Liver (tissue), 9 donors: ENCODE results near the gene ITGB1BP1. TPM values are rescaled to one million over a fixed set of nuclear protein-coding genes. Genes with fewer than 3 reads are reported as not detected.

ENCODE experiments used
- DNase-seq: peaks from one replicate; pipeline ENCODE4 v3.0.0-alpha.2; 2017; ENCODE audit warnings: low spot score
- H3K27ac ChIP-seq, 2 donors: one replicate each; pipeline ENCODE4 v1.7.0; 2013; ENCODE audit warnings: inconsistent platforms in 2 of 2, low read length in 2 of 2, control low read depth in 1 of 2, low read depth in 1 of 2, mild to moderate bottlenecking in 1 of 2
- H3K27me3 ChIP-seq, 4 donors: one replicate each; pipeline versions ENCODE4 v1.6.1 to v1.7.0; 2013; ENCODE audit warnings: low read length in 3 of 4, inconsistent platforms in 1 of 4, mild to moderate bottlenecking in 1 of 4, moderate library complexity in 1 of 4; ENCODE audit not compliant: control insufficient read depth in 4 of 4, insufficient read depth in 4 of 4
- H3K36me3 ChIP-seq, 4 donors: one replicate each; pipeline versions ENCODE4 v1.6.1 to v1.7.0; 2013; ENCODE audit warnings: low read length in 3 of 4, mild to moderate bottlenecking in 3 of 4, low read depth in 1 of 4, moderate library complexity in 1 of 4; ENCODE audit not compliant: control insufficient read depth in 4 of 4, insufficient read depth in 3 of 4
- H3K4me1 ChIP-seq, 4 donors: one replicate each; pipeline versions ENCODE4 v1.6.1 to v1.7.0; 2013; ENCODE audit warnings: low read length in 3 of 4, mild to moderate bottlenecking in 3 of 4, moderate library complexity in 1 of 4; ENCODE audit not compliant: control insufficient read depth in 4 of 4, insufficient read depth in 4 of 4
- H3K4me3 ChIP-seq, 3 donors: one replicate each; pipeline versions ENCODE4 v1.6.1 to v1.7.0; 2013; ENCODE audit warnings: low read length in 3 of 3, control low read depth in 1 of 3, low read depth in 1 of 3, mild to moderate bottlenecking in 1 of 3
- H3K9ac ChIP-seq, 2 donors: one replicate each; pipeline ENCODE4 v1.7.0; 2013; ENCODE audit warnings: low read length in 2 of 2, mild to moderate bottlenecking in 2 of 2, moderate library complexity in 2 of 2, control low read depth in 1 of 2, low read depth in 1 of 2
- H3K9me3 ChIP-seq, 4 donors: one replicate each; pipeline versions ENCODE4 v1.6.1 to v1.7.0; 2013; ENCODE audit warnings: low read length in 3 of 4; ENCODE audit not compliant: control insufficient read depth in 4 of 4
- EGR1 ChIP-seq, 2 donors: IDR thresholded peaks; 2 replicates each; pipeline ENCODE4 v1.6.1; 2016 to 2018; ENCODE audit warnings: antibody characterized with exemption in 2 of 2, low read depth in 2 of 2
- FOXA1 ChIP-seq: IDR thresholded peaks from 2 replicates; pipeline ENCODE4 v1.6.1; 2016; ENCODE audit warnings: antibody characterized with exemption
- FOXA2 ChIP-seq: IDR thresholded peaks from 2 replicates; pipeline ENCODE4 v1.6.1; 2016; ENCODE audit warnings: antibody characterized with exemption
- GABPA ChIP-seq, 2 donors: IDR thresholded peaks in 1 of 2; conservative IDR thresholded peaks in 1 of 2; 2 replicates each; pipeline ENCODE4 v1.6.1; 2016; ENCODE audit warnings: antibody characterized with exemption in 2 of 2, mild to moderate bottlenecking in 1 of 2, moderate library complexity in 1 of 2
- HNF4A ChIP-seq, 2 donors: conservative IDR thresholded peaks; 2 replicates each; pipeline ENCODE4 v1.6.1; 2016; ENCODE audit warnings: antibody characterized with exemption in 2 of 2, mild to moderate bottlenecking in 2 of 2
- HNF4G ChIP-seq: IDR thresholded peaks from 2 replicates; pipeline ENCODE4 v1.6.1; 2016; ENCODE audit warnings: antibody characterized with exemption
- JUND ChIP-seq, 2 donors: IDR thresholded peaks; 2 replicates each; pipeline ENCODE4 v1.6.1; 2016; ENCODE audit warnings: antibody characterized with exemption in 2 of 2
- NR2F2 ChIP-seq: IDR thresholded peaks from 2 replicates; pipeline ENCODE4 v1.6.1; 2016; ENCODE audit warnings: antibody characterized with exemption
- RAD21 ChIP-seq, 2 donors: IDR thresholded peaks; 2 replicates each; pipeline ENCODE4 v1.6.1; 2016; ENCODE audit warnings: antibody characterized with exemption in 2 of 2, mild to moderate bottlenecking in 2 of 2
- RXRA ChIP-seq, 2 donors: IDR thresholded peaks; 2 replicates each; pipeline ENCODE4 v1.6.1; 2017 to 2018; ENCODE audit warnings: antibody characterized with exemption in 2 of 2, mild to moderate bottlenecking in 1 of 2
- SP1 ChIP-seq: IDR thresholded peaks from 2 replicates; pipeline ENCODE4 v1.6.1; 2018; ENCODE audit warnings: antibody characterized with exemption, mild to moderate bottlenecking
- TAF1 ChIP-seq: conservative IDR thresholded peaks from 2 replicates; pipeline ENCODE4 v1.6.1; 2016; ENCODE audit warnings: antibody characterized with exemption, mild to moderate bottlenecking
- YY1 ChIP-seq: IDR thresholded peaks from 2 replicates; pipeline ENCODE4 v1.6.1; 2016; ENCODE audit warnings: antibody characterized with exemption, mild to moderate bottlenecking
- WGBS: extraction: QIAGEN DNeasy Blood & Tissue Kit; methylation state at CpG from one replicate; pipeline ENCODE4 v1.1.7; 2013; 5-methylcytosine and 5-hydroxymethylcytosine counted together
- polyA plus RNA-seq, 2 donors: library from polyadenylated mRNA; stranded (reverse) in 1 of 2; unstranded in 1 of 2; fragments of 200-250 nt in 1 of 2; fragments of >200 nt in 1 of 2; fragmentation: Nextera tagmentation in 1 of 2; extraction: Ambion mirVana in 1 of 2; gene quantifications; one replicate each; pipeline versions ENCODE4 v1.2.1 to v1.2.3, GENCODE V29; 2013 to 2015
- total RNA-seq, 2 donors: library from RNA; depleted of rRNA; stranded (reverse); fragments of >200 nt; gene quantifications; one replicate each; pipeline ENCODE4 v1.2.3, GENCODE V29; 2014
- TF ChIP-seq, protein P1 (sequence below): IDR thresholded peaks from 2 replicates; pipeline ENCODE4 v1.6.1; 2016; ENCODE audit warnings: antibody characterized with exemption
- TF ChIP-seq, protein P2 (sequence below): IDR thresholded peaks from 2 replicates; pipeline ENCODE4 v1.6.1; 2016; ENCODE audit warnings: antibody characterized with exemption, mild to moderate bottlenecking
- TF ChIP-seq, protein P3 (sequence below): IDR thresholded peaks from 2 replicates; pipeline ENCODE4 v1.6.1; 2016; ENCODE audit warnings: antibody characterized with exemption
- TF ChIP-seq, protein P4 (sequence below): fragments of 150-350 bp; IDR thresholded peaks from 2 replicates; pipeline ENCODE4 v1.5.1; 2017; ENCODE audit warnings: improper control_type of control experiment, low read depth, low read length; ENCODE audit not compliant: missing input control
- TF ChIP-seq, protein P5 (sequence below): IDR thresholded peaks from 2 replicates; pipeline ENCODE4 v1.6.1; 2016; ENCODE audit warnings: antibody characterized with exemption
- donor health status: healthy.
- donor health status: healthy.
- donor health status: healthy.
- donor health status: healthy.
- donor health status: healthy.

ITGB1BP1 gene
- total and polyA plus RNA-seq, 4 donors, result 6.6 to 30.9 (median 13.7) TPM

DNA sequence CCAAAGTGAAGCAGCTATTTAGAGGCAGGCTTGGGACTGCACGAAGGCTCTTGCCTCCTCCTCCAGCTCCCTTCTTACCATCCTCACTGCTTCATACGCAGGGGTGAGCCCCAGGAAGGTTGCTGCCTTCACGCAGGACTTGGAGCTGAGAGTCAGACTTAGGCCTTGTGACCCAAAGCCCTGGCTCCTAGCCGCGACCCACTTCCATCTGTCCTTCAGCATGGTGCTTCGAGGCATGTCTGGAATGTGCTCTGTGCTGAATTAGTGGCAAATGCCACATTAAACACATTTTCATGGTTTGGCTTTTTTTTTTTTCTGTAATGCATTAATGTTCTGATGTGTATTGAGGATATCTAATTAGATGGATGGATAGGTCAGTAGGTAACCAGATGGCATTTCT, 37.5 kb downstream of the ITGB1BP1 start:
- no peaks in the 10 kb centered on the region for H3K27me3 ChIP-seq
- no peaks in the 10 kb centered on the region for H3K4me1 ChIP-seq
- no peak overlapping the region for H3K27ac ChIP-seq
- TF ChIP-seq JUND (IDR thresholded peaks at IDR 0.05), result no peak
- no peak for TF ChIP-seq HNF4G
- no peak for TF ChIP-seq FOXA1
- TF ChIP-seq, protein P1, sequence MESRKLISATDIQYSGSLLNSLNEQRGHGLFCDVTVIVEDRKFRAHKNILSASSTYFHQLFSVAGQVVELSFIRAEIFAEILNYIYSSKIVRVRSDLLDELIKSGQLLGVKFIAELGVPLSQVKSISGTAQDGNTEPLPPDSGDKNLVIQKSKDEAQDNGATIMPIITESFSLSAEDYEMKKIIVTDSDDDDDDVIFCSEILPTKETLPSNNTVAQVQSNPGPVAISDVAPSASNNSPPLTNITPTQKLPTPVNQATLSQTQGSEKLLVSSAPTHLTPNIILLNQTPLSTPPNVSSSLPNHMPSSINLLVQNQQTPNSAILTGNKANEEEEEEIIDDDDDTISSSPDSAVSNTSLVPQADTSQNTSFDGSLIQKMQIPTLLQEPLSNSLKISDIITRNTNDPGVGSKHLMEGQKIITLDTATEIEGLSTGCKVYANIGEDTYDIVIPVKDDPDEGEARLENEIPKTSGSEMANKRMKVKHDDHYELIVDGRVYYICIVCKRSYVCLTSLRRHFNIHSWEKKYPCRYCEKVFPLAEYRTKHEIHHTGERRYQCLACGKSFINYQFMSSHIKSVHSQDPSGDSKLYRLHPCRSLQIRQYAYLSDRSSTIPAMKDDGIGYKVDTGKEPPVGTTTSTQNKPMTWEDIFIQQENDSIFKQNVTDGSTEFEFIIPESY, result no peak
- TF ChIP-seq FOXA2, result no peak
- TF ChIP-seq, protein P2, sequence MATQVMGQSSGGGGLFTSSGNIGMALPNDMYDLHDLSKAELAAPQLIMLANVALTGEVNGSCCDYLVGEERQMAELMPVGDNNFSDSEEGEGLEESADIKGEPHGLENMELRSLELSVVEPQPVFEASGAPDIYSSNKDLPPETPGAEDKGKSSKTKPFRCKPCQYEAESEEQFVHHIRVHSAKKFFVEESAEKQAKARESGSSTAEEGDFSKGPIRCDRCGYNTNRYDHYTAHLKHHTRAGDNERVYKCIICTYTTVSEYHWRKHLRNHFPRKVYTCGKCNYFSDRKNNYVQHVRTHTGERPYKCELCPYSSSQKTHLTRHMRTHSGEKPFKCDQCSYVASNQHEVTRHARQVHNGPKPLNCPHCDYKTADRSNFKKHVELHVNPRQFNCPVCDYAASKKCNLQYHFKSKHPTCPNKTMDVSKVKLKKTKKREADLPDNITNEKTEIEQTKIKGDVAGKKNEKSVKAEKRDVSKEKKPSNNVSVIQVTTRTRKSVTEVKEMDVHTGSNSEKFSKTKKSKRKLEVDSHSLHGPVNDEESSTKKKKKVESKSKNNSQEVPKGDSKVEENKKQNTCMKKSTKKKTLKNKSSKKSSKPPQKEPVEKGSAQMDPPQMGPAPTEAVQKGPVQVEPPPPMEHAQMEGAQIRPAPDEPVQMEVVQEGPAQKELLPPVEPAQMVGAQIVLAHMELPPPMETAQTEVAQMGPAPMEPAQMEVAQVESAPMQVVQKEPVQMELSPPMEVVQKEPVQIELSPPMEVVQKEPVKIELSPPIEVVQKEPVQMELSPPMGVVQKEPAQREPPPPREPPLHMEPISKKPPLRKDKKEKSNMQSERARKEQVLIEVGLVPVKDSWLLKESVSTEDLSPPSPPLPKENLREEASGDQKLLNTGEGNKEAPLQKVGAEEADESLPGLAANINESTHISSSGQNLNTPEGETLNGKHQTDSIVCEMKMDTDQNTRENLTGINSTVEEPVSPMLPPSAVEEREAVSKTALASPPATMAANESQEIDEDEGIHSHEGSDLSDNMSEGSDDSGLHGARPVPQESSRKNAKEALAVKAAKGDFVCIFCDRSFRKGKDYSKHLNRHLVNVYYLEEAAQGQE, result no peak
- no peak for TF ChIP-seq YY1
- TF ChIP-seq NR2F2, result no peak
- TF ChIP-seq GABPA (IDR thresholded peaks at IDR 0.05 in 1 of 2, conservative IDR thresholded peaks at IDR 0.05 in 1 of 2), result no peak
- TF ChIP-seq HNF4A (conservative IDR thresholded peaks at IDR 0.05), result no peak
- no peaks in the 10 kb centered on the region for H3K9me3 ChIP-seq
- H3K9ac ChIP-seq, result no peak overlapping the region
- DNase-seq, result no peak
- H3K36me3 ChIP-seq, result peaks cover 0 to 4% (median 0%) of the 10 kb centered on the region in 4 donors
- 92% methylated on average over 6 of the region's 6 CpGs for WGBS
- no peak overlapping the region for H3K4me3 ChIP-seq

DNA sequence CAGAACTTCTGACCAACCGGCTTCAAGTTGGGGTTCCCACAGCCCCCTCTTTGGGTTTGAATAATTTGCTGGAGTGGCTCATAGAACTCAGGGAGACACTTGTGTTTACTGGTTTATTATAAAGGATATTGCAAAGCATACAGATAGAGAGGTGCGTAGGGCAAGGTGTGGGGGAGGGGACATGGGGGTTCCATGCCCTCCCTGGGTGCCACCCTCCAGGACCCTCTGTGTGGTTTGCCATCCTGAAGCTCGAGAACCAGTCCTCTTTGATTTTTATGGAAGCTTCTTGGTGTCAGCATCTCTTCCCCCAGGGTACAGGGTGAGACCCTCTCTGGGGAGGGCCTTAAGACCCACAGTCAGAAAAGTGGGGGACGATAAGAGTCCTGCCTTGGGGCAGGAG, 38.8 kb downstream of the ITGB1BP1 start:
- Histone ChIP-seq H3K9me3 (no peaks in the 10 kb centered on the region), H3K4me3 (no peak overlapping the region), H3K27ac (no peak overlapping the region), H3K4me1 (no peaks in the 10 kb centered on the region), H3K9ac (no peak overlapping the region), H3K36me3 (peaks cover 0 to 4% (median 0%) of the 10 kb centered on the region in 4 donors), H3K27me3 (no peaks in the 10 kb centered on the region)
- TF ChIP-seq FOXA2 (no peak), GABPA (IDR thresholded peaks at IDR 0.05 in 1 of 2, conservative IDR thresholded peaks at IDR 0.05 in 1 of 2) (no peak), TAF1 (no peak), RXRA (IDR thresholded peaks at IDR 0.05) (no peak), RAD21 (IDR thresholded peaks at IDR 0.05) (no peak), HNF4G (no peak), NR2F2 (no peak), HNF4A (conservative IDR thresholded peaks at IDR 0.05) (no peak), EGR1 (IDR thresholded peaks at IDR 0.05; ENCODE audit: low read depth in 2 of 2) (no peak), YY1 (no peak), FOXA1 (no peak), SP1 (no peak), JUND (IDR thresholded peaks at IDR 0.05) (no peak)
- TF ChIP-seq, protein P3, sequence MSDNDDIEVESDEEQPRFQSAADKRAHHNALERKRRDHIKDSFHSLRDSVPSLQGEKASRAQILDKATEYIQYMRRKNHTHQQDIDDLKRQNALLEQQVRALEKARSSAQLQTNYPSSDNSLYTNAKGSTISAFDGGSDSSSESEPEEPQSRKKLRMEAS, result no peak
- TF ChIP-seq, protein P2, result no peak
- TF ChIP-seq, protein P1, result no peak
- TF ChIP-seq, protein P4, sequence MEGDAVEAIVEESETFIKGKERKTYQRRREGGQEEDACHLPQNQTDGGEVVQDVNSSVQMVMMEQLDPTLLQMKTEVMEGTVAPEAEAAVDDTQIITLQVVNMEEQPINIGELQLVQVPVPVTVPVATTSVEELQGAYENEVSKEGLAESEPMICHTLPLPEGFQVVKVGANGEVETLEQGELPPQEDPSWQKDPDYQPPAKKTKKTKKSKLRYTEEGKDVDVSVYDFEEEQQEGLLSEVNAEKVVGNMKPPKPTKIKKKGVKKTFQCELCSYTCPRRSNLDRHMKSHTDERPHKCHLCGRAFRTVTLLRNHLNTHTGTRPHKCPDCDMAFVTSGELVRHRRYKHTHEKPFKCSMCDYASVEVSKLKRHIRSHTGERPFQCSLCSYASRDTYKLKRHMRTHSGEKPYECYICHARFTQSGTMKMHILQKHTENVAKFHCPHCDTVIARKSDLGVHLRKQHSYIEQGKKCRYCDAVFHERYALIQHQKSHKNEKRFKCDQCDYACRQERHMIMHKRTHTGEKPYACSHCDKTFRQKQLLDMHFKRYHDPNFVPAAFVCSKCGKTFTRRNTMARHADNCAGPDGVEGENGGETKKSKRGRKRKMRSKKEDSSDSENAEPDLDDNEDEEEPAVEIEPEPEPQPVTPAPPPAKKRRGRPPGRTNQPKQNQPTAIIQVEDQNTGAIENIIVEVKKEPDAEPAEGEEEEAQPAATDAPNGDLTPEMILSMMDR, result no peak
- TF ChIP-seq, protein P5, sequence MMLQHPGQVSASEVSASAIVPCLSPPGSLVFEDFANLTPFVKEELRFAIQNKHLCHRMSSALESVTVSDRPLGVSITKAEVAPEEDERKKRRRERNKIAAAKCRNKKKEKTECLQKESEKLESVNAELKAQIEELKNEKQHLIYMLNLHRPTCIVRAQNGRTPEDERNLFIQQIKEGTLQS, result no peak
- 97% methylated on average over 4 of the region's 4 CpGs for WGBS
- DNase-seq, result no peak
